KOPT-K1 (cell line): ENCODE data around the gene GALNTL6.

Experiments
- H3K27ac ChIP-seq: fragments of 200-600 bp; sonication (generic); 2 replicates; pipeline ENCODE4 v1.5.1; 2016; ENCODE audit warnings: antibody characterized with exemption, mild to moderate bottlenecking, low read depth, low read length; ENCODE audit not compliant: poor library complexity, severe bottlenecking
- H3K36me3 ChIP-seq: fragments of 200-600 bp; sonication (generic); 2 replicates; pipeline ENCODE4 v1.5.1; 2017; ENCODE audit warnings: antibody characterized with exemption, mild to moderate bottlenecking, low read length, moderate library complexity; ENCODE audit not compliant: insufficient read depth
- H3K9me3 ChIP-seq: fragments of 200-600 bp; sonication (generic); 2 replicates; pipeline ENCODE4 v1.5.1; 2017; ENCODE audit warnings: antibody characterized with exemption, low read length, mild to moderate bottlenecking; ENCODE audit not compliant: insufficient read depth, poor library complexity, severe bottlenecking

The GALNTL6 gene

DNA sequence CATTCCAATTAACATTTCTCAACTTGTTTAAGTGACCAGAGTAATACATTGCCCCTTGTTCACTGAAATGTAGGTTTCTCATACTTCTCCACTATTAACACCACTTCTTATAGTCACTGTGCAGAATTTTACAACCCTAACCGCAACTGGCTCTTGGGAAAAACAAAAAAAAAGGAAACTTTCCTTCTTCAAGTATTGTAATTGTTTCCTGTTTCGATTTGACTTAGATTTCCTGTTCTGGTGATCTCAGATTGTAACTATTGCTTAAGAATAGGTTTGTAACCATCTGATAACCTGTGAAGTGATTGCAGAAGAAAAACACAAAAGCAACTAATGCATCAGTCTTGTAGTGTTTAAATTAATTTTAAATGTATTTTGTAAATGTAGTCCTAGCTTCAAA, 760.7 kb downstream of the GALNTL6 start:
- no peaks in the 10 kb centered on the region for H3K9me3 ChIP-seq
- H3K27ac ChIP-seq, result no peak overlapping the region
- H3K36me3 ChIP-seq, result no peaks in the 10 kb centered on the region

- Histone ChIP-seq H3K27ac (no peak overlapping the region), H3K36me3 (no peaks in the 10 kb centered on the region), H3K9me3 (no peaks in the 10 kb centered on the region)
Observed at GRCh38 chr4:172578712-172579111, 765.5 kb downstream of the GALNTL6 start.

GRCh38 chr4:172584816-172585215, 771.6 kb downstream of the GALNTL6 start:
- no peaks in the 10 kb centered on the region for H3K9me3 ChIP-seq
- no peaks in the 10 kb centered on the region for H3K36me3 ChIP-seq
- H3K27ac ChIP-seq, result no peak overlapping the region

DNA sequence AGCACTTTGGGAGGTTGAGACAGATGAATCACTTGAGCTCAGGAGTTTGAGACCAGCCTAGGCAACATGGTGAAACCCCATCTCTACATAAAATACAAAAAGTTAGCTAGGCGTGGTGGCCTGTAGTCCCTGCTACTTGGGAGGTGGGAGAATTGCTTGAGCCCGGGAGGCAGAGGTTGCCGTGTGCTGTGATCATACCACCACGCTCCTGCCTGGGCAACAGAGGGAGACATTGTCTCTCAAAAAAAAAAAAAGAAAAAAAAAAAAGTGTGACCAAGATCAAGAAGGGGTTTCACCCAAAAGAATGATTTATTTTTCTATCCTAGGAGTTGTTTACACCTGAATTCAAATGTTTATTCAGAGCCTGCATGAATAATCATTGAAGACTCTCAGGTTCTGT, 783.0 kb downstream of the GALNTL6 start:
- Histone ChIP-seq H3K36me3 (no peaks in the 10 kb centered on the region), H3K9me3 (no peaks in the 10 kb centered on the region), H3K27ac (no peak overlapping the region)

- Histone ChIP-seq H3K27ac (no peak overlapping the region), H3K36me3 (no peaks in the 10 kb centered on the region), H3K9me3 (no peaks in the 10 kb centered on the region)
Observed at GRCh38 chr4:172599554-172599953, 786.4 kb downstream of the GALNTL6 start.

GRCh38 chr4:172601195-172601594, 788.0 kb downstream of the GALNTL6 start:
- Histone ChIP-seq H3K27ac (no peak overlapping the region), H3K36me3 (no peaks in the 10 kb centered on the region), H3K9me3 (no peaks in the 10 kb centered on the region)

DNA sequence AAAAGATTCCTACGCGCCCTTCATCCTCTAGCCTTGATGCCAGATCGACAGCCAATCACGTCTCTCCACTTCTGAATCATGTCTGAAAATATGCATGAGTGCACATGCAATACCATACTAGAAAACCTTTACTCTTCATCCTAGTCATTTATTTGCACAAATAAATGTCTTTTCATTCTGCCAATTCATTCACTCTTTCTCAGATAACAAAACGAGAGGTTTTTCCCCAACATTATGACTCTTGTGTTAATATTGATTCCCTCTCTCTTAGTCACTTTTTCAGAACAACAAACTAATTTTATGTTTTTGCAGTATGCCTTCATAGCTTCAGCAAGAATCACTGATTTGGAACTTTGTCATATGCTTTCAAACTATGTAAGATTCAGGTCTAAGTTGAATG, 806.0 kb downstream of the GALNTL6 start:
- Histone ChIP-seq H3K36me3 (no peaks in the 10 kb centered on the region), H3K27ac (no peak overlapping the region), H3K9me3 (no peaks in the 10 kb centered on the region)

- no peak overlapping the region for H3K27ac ChIP-seq
- H3K9me3 ChIP-seq, result no peaks in the 10 kb centered on the region
- H3K36me3 ChIP-seq, result no peaks in the 10 kb centered on the region
Observed at GRCh38 chr4:172619798-172620197, 806.6 kb downstream of the GALNTL6 start.

DNA sequence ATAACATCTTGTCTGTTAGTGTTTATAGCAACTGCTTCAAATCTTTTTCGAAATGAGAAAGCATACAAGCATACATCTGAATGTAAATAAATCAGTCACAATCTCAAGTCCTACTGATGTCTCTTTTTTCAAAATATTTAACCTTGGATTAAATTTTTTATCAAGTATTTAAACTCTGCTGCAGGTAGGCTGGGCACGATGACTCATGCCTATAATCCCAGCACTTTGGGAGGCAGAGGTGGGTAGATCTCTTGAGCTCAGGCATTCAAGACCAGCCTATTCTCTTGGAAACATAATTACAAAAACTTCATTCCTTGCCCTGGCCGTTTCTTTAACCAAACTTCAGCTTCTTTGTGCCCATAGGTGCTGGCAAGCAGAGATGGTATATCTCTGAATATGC, 815.1 kb downstream of the GALNTL6 start:
- H3K27ac ChIP-seq, result no peak overlapping the region
- no peaks in the 10 kb centered on the region for H3K9me3 ChIP-seq
- H3K36me3 ChIP-seq, result no peaks in the 10 kb centered on the region

DNA sequence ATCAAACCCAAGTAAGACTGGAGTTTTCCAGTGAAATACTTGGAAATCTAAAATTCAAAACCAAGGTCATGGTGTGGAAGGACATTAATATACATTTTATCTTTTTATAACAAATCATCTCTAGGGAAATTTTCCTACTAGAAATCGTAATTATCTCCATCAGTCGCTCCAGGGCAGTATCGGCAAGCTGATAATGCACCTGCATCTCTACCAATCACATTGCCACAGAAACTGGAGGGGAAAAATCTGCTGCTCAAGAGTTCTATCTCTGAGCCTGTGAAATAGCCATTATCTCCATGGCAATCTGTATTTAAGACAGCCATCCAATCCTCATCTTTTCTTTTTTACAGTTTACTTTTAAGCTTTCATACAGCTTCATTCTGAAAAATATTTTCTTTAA, 817.1 kb downstream of the GALNTL6 start:
- no peaks in the 10 kb centered on the region for H3K9me3 ChIP-seq
- H3K36me3 ChIP-seq, result no peaks in the 10 kb centered on the region
- no peak overlapping the region for H3K27ac ChIP-seq

GRCh38 chr4:172631832-172632231, 818.6 kb downstream of the GALNTL6 start:
- H3K36me3 ChIP-seq, result no peaks in the 10 kb centered on the region
- H3K27ac ChIP-seq, result no peak overlapping the region
- H3K9me3 ChIP-seq, result no peaks in the 10 kb centered on the region

DNA sequence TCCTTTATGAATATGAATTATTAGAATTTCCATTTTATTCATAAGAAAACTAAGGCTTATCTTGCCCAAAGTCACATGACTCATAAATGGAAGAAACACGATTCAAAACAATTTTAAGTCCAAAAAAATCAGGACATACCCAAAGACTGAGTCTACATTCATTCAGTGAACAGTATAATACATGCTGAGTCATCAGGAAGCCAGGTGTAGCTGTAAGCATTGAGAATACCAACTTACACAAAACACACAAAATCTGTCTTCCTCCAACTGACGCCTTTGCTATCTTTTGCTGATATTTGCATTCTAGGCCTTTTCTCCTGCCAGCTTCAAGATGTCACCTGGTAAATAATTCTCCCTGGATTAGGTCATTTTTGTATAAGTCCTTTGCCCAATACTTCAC, 835.3 kb downstream of the GALNTL6 start:
- Histone ChIP-seq H3K9me3 (no peaks in the 10 kb centered on the region), H3K36me3 (no peaks in the 10 kb centered on the region), H3K27ac (no peak overlapping the region)

GRCh38 chr4:172649143-172649542, 835.9 kb downstream of the GALNTL6 start:
- no peaks in the 10 kb centered on the region for H3K36me3 ChIP-seq
- H3K27ac ChIP-seq, result no peak overlapping the region
- H3K9me3 ChIP-seq, result no peaks in the 10 kb centered on the region

DNA sequence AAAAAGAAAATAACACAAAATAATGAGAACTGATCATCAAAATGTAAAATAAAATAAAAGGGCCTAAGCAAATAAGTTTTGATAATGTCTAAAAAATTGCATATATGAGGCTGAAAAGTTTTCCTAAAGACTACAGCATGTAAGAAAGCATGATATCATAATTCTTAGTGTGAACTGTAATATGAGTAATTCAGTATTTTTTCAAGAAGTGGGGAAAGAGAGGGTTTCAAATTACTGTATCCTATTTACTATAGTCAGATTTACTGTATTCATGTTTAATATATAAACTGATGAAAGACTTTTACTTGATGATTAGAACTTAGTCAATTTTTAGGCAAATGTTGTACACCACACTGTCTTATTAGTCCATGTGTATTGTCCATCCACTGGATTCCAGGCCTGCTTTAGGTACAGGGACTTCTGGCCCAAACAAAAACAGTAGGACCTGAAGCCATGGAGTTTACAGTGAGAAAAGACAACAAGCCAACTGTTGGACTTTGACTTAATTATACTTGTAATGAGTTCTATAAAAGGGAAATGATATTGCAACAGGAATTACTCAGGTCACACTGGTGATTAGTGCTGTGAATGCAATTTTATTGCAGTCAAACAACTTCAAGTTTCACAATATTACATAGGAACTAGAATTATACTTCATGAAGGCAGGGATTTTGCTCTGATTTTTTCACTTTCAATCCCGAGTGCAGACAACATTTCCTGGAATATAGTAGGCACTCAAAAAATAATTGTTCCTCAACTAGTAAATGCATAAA, 837.7 kb downstream of the GALNTL6 start:
- H3K36me3 ChIP-seq, result no peaks in the 10 kb centered on the region
- no peaks in the 10 kb centered on the region for H3K9me3 ChIP-seq
- H3K27ac ChIP-seq, result no peak overlapping the region

DNA sequence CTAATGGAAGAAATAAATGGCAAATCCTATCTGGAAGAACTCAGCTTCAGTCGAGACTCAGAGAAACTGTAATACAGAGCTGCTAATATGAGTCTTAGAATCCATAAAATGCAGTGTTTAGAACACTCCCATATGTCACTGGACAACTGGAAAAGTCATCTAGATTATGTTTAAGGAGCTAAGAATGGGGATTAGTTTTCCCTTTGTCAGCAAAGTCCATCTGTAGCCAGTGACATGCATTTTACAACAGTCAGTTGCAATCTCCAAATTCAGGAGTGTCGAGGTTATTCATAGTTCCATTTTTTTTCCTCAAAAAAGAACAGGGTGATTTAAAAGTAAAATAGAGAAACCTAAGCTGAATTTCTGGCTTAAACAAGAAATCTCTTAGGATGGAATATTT, 838.8 kb downstream of the GALNTL6 start:
- Histone ChIP-seq H3K27ac (no peak overlapping the region), H3K36me3 (no peaks in the 10 kb centered on the region), H3K9me3 (no peaks in the 10 kb centered on the region)

GRCh38 chr4:172652369-172652768, 839.2 kb downstream of the GALNTL6 start:
- Histone ChIP-seq H3K9me3 (no peaks in the 10 kb centered on the region), H3K27ac (no peak overlapping the region), H3K36me3 (no peaks in the 10 kb centered on the region)
